ENCODE results near the gene GPR4. TPM values are rescaled to one million over a fixed set of nuclear protein-coding genes. Genes with fewer than 3 reads are reported as not detected.

GPR4 gene
- total and polyA plus RNA-seq, 2 of the 8 experiments (the other 6 are each of a cell fraction or from before 2014, with no cell fraction given) = 0.19 to 0.39 TPM

DNA sequence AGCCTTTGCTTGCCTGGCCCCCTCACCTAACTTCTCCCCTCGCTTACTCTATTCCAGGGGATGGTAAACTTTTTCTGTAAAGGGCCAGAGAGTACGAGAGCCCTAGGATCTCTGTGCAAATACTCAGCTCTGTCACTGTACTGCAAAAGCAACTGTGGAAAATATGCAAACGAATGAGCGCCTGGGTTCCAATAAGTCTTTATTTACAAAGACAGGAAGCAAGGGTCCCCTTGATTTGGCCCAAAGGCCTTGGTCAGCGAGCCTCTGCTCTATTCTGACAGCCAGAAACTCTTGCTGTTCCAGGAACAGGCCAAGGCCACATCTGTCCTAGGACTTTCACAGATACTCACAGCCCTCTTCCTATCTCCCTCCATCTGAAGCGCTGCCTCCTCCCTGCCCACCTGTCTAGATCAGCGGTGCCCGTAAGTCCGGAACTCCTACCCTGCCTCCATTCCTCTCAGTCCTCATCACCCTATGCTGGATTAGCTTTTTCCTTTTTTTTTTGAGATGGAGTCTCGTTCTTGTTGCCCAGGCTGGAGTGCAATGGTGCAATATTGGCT is 54.7 kb downstream of the GPR4 start (continued):
- TF ChIP-seq, protein P1, sequence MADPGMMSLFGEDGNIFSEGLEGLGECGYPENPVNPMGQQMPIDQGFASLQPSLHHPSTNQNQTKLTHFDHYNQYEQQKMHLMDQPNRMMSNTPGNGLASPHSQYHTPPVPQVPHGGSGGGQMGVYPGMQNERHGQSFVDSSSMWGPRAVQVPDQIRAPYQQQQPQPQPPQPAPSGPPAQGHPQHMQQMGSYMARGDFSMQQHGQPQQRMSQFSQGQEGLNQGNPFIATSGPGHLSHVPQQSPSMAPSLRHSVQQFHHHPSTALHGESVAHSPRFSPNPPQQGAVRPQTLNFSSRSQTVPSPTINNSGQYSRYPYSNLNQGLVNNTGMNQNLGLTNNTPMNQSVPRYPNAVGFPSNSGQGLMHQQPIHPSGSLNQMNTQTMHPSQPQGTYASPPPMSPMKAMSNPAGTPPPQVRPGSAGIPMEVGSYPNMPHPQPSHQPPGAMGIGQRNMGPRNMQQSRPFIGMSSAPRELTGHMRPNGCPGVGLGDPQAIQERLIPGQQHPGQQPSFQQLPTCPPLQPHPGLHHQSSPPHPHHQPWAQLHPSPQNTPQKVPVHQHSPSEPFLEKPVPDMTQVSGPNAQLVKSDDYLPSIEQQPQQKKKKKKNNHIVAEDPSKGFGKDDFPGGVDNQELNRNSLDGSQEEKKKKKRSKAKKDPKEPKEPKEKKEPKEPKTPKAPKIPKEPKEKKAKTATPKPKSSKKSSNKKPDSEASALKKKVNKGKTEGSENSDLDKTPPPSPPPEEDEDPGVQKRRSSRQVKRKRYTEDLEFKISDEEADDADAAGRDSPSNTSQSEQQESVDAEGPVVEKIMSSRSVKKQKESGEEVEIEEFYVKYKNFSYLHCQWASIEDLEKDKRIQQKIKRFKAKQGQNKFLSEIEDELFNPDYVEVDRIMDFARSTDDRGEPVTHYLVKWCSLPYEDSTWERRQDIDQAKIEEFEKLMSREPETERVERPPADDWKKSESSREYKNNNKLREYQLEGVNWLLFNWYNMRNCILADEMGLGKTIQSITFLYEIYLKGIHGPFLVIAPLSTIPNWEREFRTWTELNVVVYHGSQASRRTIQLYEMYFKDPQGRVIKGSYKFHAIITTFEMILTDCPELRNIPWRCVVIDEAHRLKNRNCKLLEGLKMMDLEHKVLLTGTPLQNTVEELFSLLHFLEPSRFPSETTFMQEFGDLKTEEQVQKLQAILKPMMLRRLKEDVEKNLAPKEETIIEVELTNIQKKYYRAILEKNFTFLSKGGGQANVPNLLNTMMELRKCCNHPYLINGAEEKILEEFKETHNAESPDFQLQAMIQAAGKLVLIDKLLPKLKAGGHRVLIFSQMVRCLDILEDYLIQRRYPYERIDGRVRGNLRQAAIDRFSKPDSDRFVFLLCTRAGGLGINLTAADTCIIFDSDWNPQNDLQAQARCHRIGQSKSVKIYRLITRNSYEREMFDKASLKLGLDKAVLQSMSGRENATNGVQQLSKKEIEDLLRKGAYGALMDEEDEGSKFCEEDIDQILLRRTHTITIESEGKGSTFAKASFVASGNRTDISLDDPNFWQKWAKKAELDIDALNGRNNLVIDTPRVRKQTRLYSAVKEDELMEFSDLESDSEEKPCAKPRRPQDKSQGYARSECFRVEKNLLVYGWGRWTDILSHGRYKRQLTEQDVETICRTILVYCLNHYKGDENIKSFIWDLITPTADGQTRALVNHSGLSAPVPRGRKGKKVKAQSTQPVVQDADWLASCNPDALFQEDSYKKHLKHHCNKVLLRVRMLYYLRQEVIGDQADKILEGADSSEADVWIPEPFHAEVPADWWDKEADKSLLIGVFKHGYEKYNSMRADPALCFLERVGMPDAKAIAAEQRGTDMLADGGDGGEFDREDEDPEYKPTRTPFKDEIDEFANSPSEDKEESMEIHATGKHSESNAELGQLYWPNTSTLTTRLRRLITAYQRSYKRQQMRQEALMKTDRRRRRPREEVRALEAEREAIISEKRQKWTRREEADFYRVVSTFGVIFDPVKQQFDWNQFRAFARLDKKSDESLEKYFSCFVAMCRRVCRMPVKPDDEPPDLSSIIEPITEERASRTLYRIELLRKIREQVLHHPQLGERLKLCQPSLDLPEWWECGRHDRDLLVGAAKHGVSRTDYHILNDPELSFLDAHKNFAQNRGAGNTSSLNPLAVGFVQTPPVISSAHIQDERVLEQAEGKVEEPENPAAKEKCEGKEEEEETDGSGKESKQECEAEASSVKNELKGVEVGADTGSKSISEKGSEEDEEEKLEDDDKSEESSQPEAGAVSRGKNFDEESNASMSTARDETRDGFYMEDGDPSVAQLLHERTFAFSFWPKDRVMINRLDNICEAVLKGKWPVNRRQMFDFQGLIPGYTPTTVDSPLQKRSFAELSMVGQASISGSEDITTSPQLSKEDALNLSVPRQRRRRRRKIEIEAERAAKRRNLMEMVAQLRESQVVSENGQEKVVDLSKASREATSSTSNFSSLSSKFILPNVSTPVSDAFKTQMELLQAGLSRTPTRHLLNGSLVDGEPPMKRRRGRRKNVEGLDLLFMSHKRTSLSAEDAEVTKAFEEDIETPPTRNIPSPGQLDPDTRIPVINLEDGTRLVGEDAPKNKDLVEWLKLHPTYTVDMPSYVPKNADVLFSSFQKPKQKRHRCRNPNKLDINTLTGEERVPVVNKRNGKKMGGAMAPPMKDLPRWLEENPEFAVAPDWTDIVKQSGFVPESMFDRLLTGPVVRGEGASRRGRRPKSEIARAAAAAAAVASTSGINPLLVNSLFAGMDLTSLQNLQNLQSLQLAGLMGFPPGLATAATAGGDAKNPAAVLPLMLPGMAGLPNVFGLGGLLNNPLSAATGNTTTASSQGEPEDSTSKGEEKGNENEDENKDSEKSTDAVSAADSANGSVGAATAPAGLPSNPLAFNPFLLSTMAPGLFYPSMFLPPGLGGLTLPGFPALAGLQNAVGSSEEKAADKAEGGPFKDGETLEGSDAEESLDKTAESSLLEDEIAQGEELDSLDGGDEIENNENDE (IDR thresholded peaks at IDR 0.05; ENCODE audit: insufficient replicate concordance, low read length) = no peak
